Measurements from ENCODE around the gene ATP8A1.

The ATP8A1 gene

DNA sequence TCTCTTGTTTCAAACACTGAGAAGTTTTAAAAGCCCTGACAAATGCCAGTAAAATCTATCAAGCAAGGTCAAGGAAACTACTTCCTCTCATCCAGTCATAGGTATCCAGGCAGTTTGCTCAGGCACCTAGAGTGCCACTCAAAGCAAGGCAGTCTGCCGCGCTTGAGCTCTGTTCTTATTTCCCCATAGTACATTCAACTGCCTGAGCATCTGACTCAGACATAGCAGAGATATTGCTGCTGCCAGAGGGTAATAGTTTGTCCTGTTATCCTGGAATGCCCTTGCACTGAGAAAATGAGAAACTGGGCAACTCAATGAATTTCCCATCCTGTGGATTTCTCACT is 16.1 kb upstream of the ATP8A1 start:
- TF ChIP-seq TEAD4 (IDR thresholded peaks at IDR 0.05) (no peak), REST (IDR thresholded peaks at IDR 0.05; ENCODE audit: low read depth) (no peak), EP300 (IDR thresholded peaks at IDR 0.05; ENCODE audit: borderline replicate concordance) (no peak), RAD21 (IDR thresholded peaks at IDR 0.05; ENCODE audit: low read depth) (no peak), YY1 (IDR thresholded peaks at IDR 0.05; ENCODE audit: low read depth) (no peak), MAX (IDR thresholded peaks at IDR 0.05) (no peak)
- TF ChIP-seq, protein P1, sequence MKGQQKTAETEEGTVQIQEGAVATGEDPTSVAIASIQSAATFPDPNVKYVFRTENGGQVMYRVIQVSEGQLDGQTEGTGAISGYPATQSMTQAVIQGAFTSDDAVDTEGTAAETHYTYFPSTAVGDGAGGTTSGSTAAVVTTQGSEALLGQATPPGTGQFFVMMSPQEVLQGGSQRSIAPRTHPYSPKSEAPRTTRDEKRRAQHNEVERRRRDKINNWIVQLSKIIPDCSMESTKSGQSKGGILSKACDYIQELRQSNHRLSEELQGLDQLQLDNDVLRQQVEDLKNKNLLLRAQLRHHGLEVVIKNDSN (IDR thresholded peaks at IDR 0.05): no peak

GRCh38 chr4:42672359-42673081 is 15.6 kb upstream of the ATP8A1 start:
- TF ChIP-seq RAD21 (IDR thresholded peaks at IDR 0.05; ENCODE audit: low read depth) (no peak), FOXM1 (IDR thresholded peaks at IDR 0.05; ENCODE audit: borderline replicate concordance, low read depth) (no peak), TEAD4 (IDR thresholded peaks at IDR 0.05) (no peak), EP300 (IDR thresholded peaks at IDR 0.05; ENCODE audit: borderline replicate concordance) (no peak)

DNA sequence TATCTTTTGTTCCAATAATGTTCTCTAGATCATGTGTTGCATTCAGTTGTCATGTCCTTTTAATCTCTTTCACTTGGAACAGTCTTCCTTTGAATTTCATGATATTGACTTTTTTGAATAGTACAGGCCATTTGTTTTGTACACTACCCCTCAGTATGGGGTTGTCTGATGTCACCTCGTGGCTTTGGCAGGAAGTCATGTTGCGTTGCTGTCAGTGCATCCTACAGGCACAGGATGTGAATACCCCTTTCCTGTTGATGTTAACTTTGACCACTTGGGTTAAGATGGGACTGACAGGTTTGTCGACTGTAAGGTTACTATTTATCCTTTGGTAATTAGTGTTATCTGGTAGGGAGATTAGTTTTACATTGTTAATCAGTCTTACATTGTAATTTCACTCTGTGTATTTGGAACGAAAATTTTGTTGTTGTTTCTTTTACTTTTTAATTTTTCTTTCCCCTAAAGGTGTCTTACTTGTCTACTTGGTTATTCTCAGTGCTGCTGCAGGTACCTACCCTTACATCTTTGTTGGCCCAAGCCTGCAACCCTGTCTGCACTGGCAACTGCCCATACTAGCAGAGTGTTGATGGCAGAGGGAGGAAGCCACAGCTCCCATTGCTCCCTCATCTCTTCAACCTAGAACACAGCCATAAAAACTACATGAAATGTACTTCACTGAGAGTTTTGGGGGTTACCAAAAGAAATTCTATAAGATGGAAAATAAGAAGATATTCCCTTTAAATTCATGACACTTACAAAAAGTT is 14.7 kb upstream of the ATP8A1 start:
- TF ChIP-seq TAF1 (IDR thresholded peaks at IDR 0.05; ENCODE audit: low read depth) (no peak), REST (IDR thresholded peaks at IDR 0.05; ENCODE audit: low read depth) (no peak)

- TF ChIP-seq ZBTB7A (IDR thresholded peaks at IDR 0.05; ENCODE audit: low read depth) (no peak), TCF12 (IDR thresholded peaks at IDR 0.05; ENCODE audit: low read depth) (no peak), RAD21 (IDR thresholded peaks at IDR 0.05; ENCODE audit: low read depth) (no peak), MAX (IDR thresholded peaks at IDR 0.05) (no peak), TAF1 (IDR thresholded peaks at IDR 0.05; ENCODE audit: low read depth) (no peak), EGR1 (IDR thresholded peaks at IDR 0.05) (no peak), NFIC (IDR thresholded peaks at IDR 0.05) (no peak), YY1 (IDR thresholded peaks at IDR 0.05; ENCODE audit: low read depth) (no peak), TEAD4 (IDR thresholded peaks at IDR 0.05) (no peak), CEBPB (IDR thresholded peaks at IDR 0.05) (no peak), FOXM1 (IDR thresholded peaks at IDR 0.05; ENCODE audit: borderline replicate concordance, low read depth) (no peak)
- TF ChIP-seq, protein P1 (IDR thresholded peaks at IDR 0.05): no peak
Observed at GRCh38 chr4:42658261-42658660, 1.4 kb upstream of the ATP8A1 start.

GRCh38 chr4:42656679-42656943 is 294 bp downstream of the ATP8A1 start:
- TF ChIP-seq, protein P1 (IDR thresholded peaks at IDR 0.05): no peak
- TF ChIP-seq MAX (IDR thresholded peaks at IDR 0.05): no peak
- TF ChIP-seq FOXM1 (IDR thresholded peaks at IDR 0.05; ENCODE audit: borderline replicate concordance, low read depth): no peak
- TF ChIP-seq REST (IDR thresholded peaks at IDR 0.05; ENCODE audit: low read depth): no peak
- TF ChIP-seq ZBTB7A (IDR thresholded peaks at IDR 0.05; ENCODE audit: low read depth): no peak
- TF ChIP-seq RAD21 (IDR thresholded peaks at IDR 0.05; ENCODE audit: low read depth): no peak
- TF ChIP-seq NFIC (IDR thresholded peaks at IDR 0.05): no peak
- TF ChIP-seq TAF1 (IDR thresholded peaks at IDR 0.05; ENCODE audit: low read depth): no peak
- TF ChIP-seq EP300 (IDR thresholded peaks at IDR 0.05; ENCODE audit: borderline replicate concordance): no peak
- TF ChIP-seq TCF12 (IDR thresholded peaks at IDR 0.05; ENCODE audit: low read depth): no peak
- TF ChIP-seq EGR1 (IDR thresholded peaks at IDR 0.05): no peak
- no peak for TF ChIP-seq TEAD4 (IDR thresholded peaks at IDR 0.05)
- TF ChIP-seq CEBPB (IDR thresholded peaks at IDR 0.05): no peak
